Measurements from ENCODE around the gene DDT.
"Not testable (repeated sequence)": the region's sequence is repeated elsewhere in the genome, so short reads cannot be mapped to it uniquely, and the experiment has no call there.

Gene DDT

GRCh38 chr22:23974345-23974744, at the start of gene DDT:
Gene DDT (minus strand): TSS chr22:23974441. CDS start chr22:23974414, 27 bp downstream.
- not testable (repeated sequence) for DNase-seq

- DNase-seq, result no peak
Measured at GRCh38 chr22:24023204-24023789, 49.1 kb upstream of the DDT start.

- no peak for DNase-seq
Measured at GRCh38 chr22:24021304-24021703, 47.1 kb upstream of the DDT start.

GRCh38 chr22:24016156-24016555, 41.9 kb upstream of the DDT start:
- DNase-seq, result no peak

- no peak for DNase-seq
Measured at GRCh38 chr22:24011735-24012068, 37.5 kb upstream of the DDT start.

GRCh38 chr22:24010018-24010391, 35.8 kb upstream of the DDT start:
- DNase-seq, result no peak

- DNase-seq, result no peak
Measured at GRCh38 chr22:24009227-24010017, 35.2 kb upstream of the DDT start.

GRCh38 chr22:24008381-24009226, 34.4 kb upstream of the DDT start:
- DNase-seq, result no peak

- DNase-seq, result no peak
Measured at GRCh38 chr22:24008022-24008283, 33.7 kb upstream of the DDT start.

- no peak for DNase-seq
Measured at GRCh38 chr22:24007253-24008021, 33.2 kb upstream of the DDT start.

- DNase-seq, result no peak
Measured at GRCh38 chr22:24006914-24007214, 32.6 kb upstream of the DDT start.

GRCh38 chr22:24006207-24006913, 32.1 kb upstream of the DDT start:
- DNase-seq, result no peak

GRCh38 chr22:24005201-24005600, 31.0 kb upstream of the DDT start, which contains the start of gene GSTT4:
Gene GSTT4 (minus strand): TSS chr22:24005453. CDS start chr22:24005356, 97 bp downstream.
- DNase-seq, result no peak

GRCh38 chr22:24003887-24004286, 29.6 kb upstream of the DDT start:
- DNase-seq, result no peak

- DNase-seq, result no peak
Measured at GRCh38 chr22:24002851-24003250, 28.6 kb upstream of the DDT start.

GRCh38 chr22:24002272-24002671, 28.0 kb upstream of the DDT start:
- no peak for DNase-seq

GRCh38 chr22:24001314-24001713, 27.1 kb upstream of the DDT start:
- DNase-seq, result no peak

GRCh38 chr22:23999779-24000178, 25.5 kb upstream of the DDT start:
- not testable (repeated sequence) for DNase-seq

- no peak for DNase-seq
Measured at GRCh38 chr22:23997092-23997491, 22.9 kb upstream of the DDT start.

- not testable (repeated sequence) for DNase-seq
Measured at GRCh38 chr22:23993581-23994177, 19.4 kb upstream of the DDT start.

GRCh38 chr22:23993080-23993479, 18.8 kb upstream of the DDT start:
- not testable (repeated sequence) for DNase-seq

GRCh38 chr22:23989583-23990244, 15.5 kb upstream of the DDT start:
- DNase-seq, result not testable (repeated sequence)

All from GOT3 (cell line).